Parathyroid adenoma (tissue), 2 donors: ENCODE measurements around the gene STXBP5.
A peak's percentile ranks its signal among the peaks of the same experiment; 100 is the strongest.

Experiments used
- H2AFZ ChIP-seq: fragments of 300-600 bp; sonication (generic); one replicate; pipeline ENCODE4 v1.7.0; 2017; ENCODE audit warnings: antibody characterized with exemption, mild to moderate bottlenecking
- H3K27ac ChIP-seq: fragments of 300-600 bp; sonication (generic); one replicate; pipeline ENCODE4 v1.7.0; 2017
- H3K27me3 ChIP-seq: fragments of 300-600 bp; sonication (generic); one replicate; pipeline ENCODE4 v1.7.0; 2017; ENCODE audit warnings: low read length; ENCODE audit not compliant: control insufficient read depth, insufficient read depth
- H3K36me3 ChIP-seq: fragments of 300-600 bp; sonication (generic); one replicate; pipeline ENCODE4 v1.7.0; 2017; ENCODE audit warnings: low read length; ENCODE audit not compliant: control insufficient read depth, insufficient read depth
- H3K4me1 ChIP-seq: fragments of 300-600 bp; sonication (generic); one replicate; pipeline ENCODE4 v1.7.0; 2017; ENCODE audit warnings: control low read depth
- H3K4me2 ChIP-seq: fragments of 300-600 bp; sonication (generic); one replicate; pipeline ENCODE4 v1.7.0; 2017; ENCODE audit warnings: low read length
- H3K4me3 ChIP-seq: fragments of 300-600 bp; sonication (generic); one replicate; pipeline ENCODE4 v1.7.0; 2017; ENCODE audit warnings: low read depth, low read length
- H3K79me2 ChIP-seq: fragments of 300-600 bp; sonication (generic); one replicate; pipeline ENCODE4 v1.7.0; 2017; ENCODE audit warnings: control low read depth
- H3K9ac ChIP-seq: fragments of 300-600 bp; sonication (generic); one replicate; pipeline ENCODE4 v1.7.0; 2017; ENCODE audit warnings: mild to moderate bottlenecking
- H3K9me3 ChIP-seq: fragments of 300-600 bp; sonication (generic); one replicate; pipeline ENCODE4 v1.7.0; 2017; ENCODE audit warnings: low read length; ENCODE audit not compliant: control insufficient read depth
- TF ChIP-seq, protein P1 (sequence below): fragments of 300-600 bp; sonication (generic); IDR thresholded peaks from one replicate; pipeline ENCODE4 v1.7.0; 2017; ENCODE audit warnings: antibody characterized with exemption, mild to moderate bottlenecking
- donor health status: primary hyperparathyroidism.

Gene STXBP5

GRCh38 chr6:147173675-147174308 is 30.4 kb upstream of the STXBP5 start:
- Histone ChIP-seq H3K27me3 (no peaks in the 10 kb centered on the region), H3K4me2 (no peak overlapping the region), H3K9ac (no peak overlapping the region), H3K4me3 (no peak overlapping the region), H2AFZ (peak overlapping the region; percentile 12), H3K4me1 (peaks cover 8% of the 10 kb centered on the region), H3K9me3 (no peaks in the 10 kb centered on the region), H3K36me3 (no peaks in the 10 kb centered on the region), H3K79me2 (no peaks in the 10 kb centered on the region), H3K27ac (peak overlapping the region; percentile 49)
- TF ChIP-seq, protein P1, sequence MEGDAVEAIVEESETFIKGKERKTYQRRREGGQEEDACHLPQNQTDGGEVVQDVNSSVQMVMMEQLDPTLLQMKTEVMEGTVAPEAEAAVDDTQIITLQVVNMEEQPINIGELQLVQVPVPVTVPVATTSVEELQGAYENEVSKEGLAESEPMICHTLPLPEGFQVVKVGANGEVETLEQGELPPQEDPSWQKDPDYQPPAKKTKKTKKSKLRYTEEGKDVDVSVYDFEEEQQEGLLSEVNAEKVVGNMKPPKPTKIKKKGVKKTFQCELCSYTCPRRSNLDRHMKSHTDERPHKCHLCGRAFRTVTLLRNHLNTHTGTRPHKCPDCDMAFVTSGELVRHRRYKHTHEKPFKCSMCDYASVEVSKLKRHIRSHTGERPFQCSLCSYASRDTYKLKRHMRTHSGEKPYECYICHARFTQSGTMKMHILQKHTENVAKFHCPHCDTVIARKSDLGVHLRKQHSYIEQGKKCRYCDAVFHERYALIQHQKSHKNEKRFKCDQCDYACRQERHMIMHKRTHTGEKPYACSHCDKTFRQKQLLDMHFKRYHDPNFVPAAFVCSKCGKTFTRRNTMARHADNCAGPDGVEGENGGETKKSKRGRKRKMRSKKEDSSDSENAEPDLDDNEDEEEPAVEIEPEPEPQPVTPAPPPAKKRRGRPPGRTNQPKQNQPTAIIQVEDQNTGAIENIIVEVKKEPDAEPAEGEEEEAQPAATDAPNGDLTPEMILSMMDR, result no peak

DNA sequence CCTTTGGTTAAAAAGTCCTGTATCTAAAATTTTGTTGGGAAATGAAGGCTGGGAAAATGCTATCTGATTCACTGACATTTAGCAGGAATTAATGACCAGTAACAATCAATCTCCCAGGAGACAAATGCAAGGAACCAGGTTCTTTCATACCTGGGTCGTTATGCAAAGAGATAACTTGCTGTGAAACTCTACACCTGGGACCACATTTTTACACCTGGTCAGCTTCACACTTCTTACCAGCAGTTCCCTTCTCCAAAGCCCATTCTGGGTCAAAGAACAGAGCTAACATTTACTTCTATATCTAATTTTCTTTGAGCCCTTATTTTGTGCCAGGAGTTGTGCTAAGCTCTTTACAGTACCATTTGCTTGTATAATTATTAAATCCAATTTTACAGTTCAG is 27.4 kb upstream of the STXBP5 start:
- Histone ChIP-seq H2AFZ (peak overlapping the region; percentile 39), H3K79me2 (no peaks in the 10 kb centered on the region), H3K27ac (no peak overlapping the region), H3K9me3 (no peaks in the 10 kb centered on the region), H3K9ac (no peak overlapping the region), H3K27me3 (no peaks in the 10 kb centered on the region), H3K36me3 (no peaks in the 10 kb centered on the region), H3K4me2 (no peak overlapping the region), H3K4me3 (no peak overlapping the region), H3K4me1 (peaks cover 15% of the 10 kb centered on the region)
- TF ChIP-seq, protein P1, result no peak

GRCh38 chr6:147177286-147177685 is 26.9 kb upstream of the STXBP5 start:
- TF ChIP-seq, protein P1, result no peak
- Histone ChIP-seq H3K4me2 (no peak overlapping the region), H3K79me2 (no peaks in the 10 kb centered on the region), H3K27me3 (no peaks in the 10 kb centered on the region), H3K27ac (no peak overlapping the region), H3K4me3 (no peak overlapping the region), H3K9ac (no peak overlapping the region), H3K4me1 (peaks cover 15% of the 10 kb centered on the region), H3K9me3 (no peaks in the 10 kb centered on the region), H3K36me3 (no peaks in the 10 kb centered on the region), H2AFZ (peak overlapping the region; percentile 39)

DNA sequence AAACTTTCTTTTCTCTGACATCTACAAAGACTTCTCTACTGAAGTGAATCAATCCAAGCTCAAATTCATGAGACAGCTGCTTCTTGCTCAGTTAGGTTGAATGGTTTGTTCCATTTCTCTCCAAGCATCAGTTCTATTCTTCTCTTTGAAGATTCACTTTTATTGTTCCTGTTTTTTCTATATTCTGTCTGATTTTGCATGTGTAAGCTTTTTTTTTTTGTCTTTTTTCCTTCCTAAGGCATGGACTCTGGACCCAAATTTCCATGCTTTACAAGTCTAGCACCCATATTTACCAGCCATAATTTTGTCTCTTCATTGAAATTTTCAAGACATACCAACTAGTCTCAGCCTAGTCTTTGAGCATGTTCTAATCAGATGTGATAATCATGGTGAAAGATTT is 25.9 kb upstream of the STXBP5 start:
- Histone ChIP-seq H3K27ac (no peak overlapping the region), H3K27me3 (no peaks in the 10 kb centered on the region), H3K4me3 (no peak overlapping the region), H3K9ac (no peak overlapping the region), H2AFZ (no peak overlapping the region), H3K79me2 (no peaks in the 10 kb centered on the region), H3K4me1 (peaks cover 15% of the 10 kb centered on the region), H3K36me3 (no peaks in the 10 kb centered on the region), H3K4me2 (no peak overlapping the region), H3K9me3 (no peaks in the 10 kb centered on the region)
- TF ChIP-seq, protein P1, result no peak

GRCh38 chr6:147179809-147180208 is 24.4 kb upstream of the STXBP5 start:
- Histone ChIP-seq H3K9ac (no peak overlapping the region), H3K27ac (no peak overlapping the region), H3K27me3 (no peaks in the 10 kb centered on the region), H3K4me1 (peaks cover 10% of the 10 kb centered on the region), H2AFZ (peak overlapping the region; percentile 28), H3K9me3 (no peaks in the 10 kb centered on the region), H3K79me2 (no peaks in the 10 kb centered on the region), H3K4me2 (no peak overlapping the region), H3K36me3 (no peaks in the 10 kb centered on the region), H3K4me3 (no peak overlapping the region)
- TF ChIP-seq, protein P1, result no peak
